Measurements from ENCODE around the gene PURA. TPM values are rescaled to one million over a fixed set of nuclear protein-coding genes. Genes with fewer than 3 reads are reported as not detected.
A peak's percentile ranks its signal among the peaks of the same experiment; 100 is the strongest.

Gene PURA
- total and polyA plus RNA-seq, 2 donors (not counting 3 experiments of a cell fraction or from before 2014, with no cell fraction given) = 1.3 to 8.2 TPM

DNA sequence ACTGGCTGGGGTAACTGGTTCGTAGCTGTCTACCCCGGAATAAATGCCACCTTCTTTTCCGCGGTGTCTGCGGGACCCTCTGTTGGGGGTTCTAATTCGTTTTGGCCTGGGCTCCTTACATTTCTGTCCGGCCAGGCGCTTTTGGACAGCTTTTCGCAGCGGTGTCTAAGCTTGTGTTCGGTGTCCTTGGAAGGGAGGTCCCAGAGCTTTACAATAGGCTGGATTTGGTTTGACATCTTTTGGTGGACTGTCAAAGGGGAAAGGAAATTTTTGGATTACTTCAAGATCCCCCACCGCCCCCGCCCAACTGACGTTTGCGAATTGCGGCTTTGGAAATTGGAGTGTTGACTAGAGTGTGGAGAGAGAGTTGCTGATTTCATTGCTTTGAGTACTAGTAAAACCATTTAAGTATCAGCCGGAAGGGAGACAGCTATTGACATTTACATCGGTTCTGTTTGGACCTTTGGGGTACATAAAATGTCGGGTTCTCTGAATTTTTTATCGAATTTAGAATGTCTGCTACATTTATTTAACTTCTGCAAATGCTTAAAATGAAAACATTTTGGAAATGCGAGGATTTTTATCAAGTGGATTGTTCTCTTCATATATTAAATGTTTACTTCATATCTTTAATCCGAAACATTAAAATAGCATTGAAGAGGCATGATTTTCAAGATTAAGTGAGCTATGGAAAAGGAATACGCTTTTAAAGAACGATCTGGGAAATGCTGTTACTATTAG is 4.7 kb upstream of the PURA start:
- no peak overlapping the region for H3K27ac ChIP-seq (ENCODE audit: insufficient read depth, low read depth, low read length)
- no peaks in the 10 kb centered on the region for H3K9me3 ChIP-seq (replicated peaks; ENCODE audit: control insufficient read depth, insufficient read depth, low read length)
- H2AFZ ChIP-seq (ENCODE audit: low read depth, low read length) = no peak overlapping the region
- DNase-seq (ENCODE audit: low read depth, low spot score) (no peak), FAIRE-seq (no peak)
- no TSS peak for BruUV-seq (replicated peaks)
- peaks cover 7% of the 10 kb centered on the region for H3K79me2 ChIP-seq (ENCODE audit: control insufficient read depth, insufficient read depth, low read length)
- H3K4me3 ChIP-seq (replicated peaks in 1 of 3; ENCODE audit: insufficient read depth in 1 of 3, low read depth in 1 of 3, low read length in 3 of 3) = no peak overlapping the region
- no peak overlapping the region for H3K9ac ChIP-seq (replicated peaks; ENCODE audit: extremely low read depth, insufficient read depth, low read length)
- H4K20me1 ChIP-seq (replicated peaks; ENCODE audit: control insufficient read depth, extremely low read depth, insufficient read depth, low read length) = no peaks in the 10 kb centered on the region
- no peaks in the 10 kb centered on the region for H3K36me3 ChIP-seq (ENCODE audit: control insufficient read depth in 2 of 2, extremely low read depth in 1 of 2, insufficient read depth in 2 of 2, low read length in 2 of 2)
- peaks cover 26 to 59% of the 10 kb centered on the region in 2 experiments for H3K27me3 ChIP-seq (ENCODE audit: control insufficient read depth in 2 of 2, insufficient read depth in 2 of 2, low read length in 2 of 2)
- no peaks in the 10 kb centered on the region for H3K9me1 ChIP-seq (replicated peaks; ENCODE audit: control insufficient read depth, extremely low read depth, insufficient read depth, low read length)
- ChIA-PET POLR2A (interaction anchor here (0.7 kb wide), 1 partner anchor 236 kb away, joined by 5 read pairs; no protein-coding TSS in a partner anchor), CTCF (interaction anchor here (0.7 to 2.2 kb wide), 5 partner anchors 12 to 47 kb away, joined by 3 to 7 read pairs (median 3); no protein-coding TSS in a partner anchor)
- TF ChIP-seq FOS (IDR thresholded peaks at IDR 0.05; ENCODE audit: borderline replicate concordance, insufficient read depth, low read length) (no peak), MYC (IDR thresholded peaks at IDR 0.05; ENCODE audit: low read depth, low read length) (no peak), EZH2 (IDR thresholded peaks at IDR 0.05; ENCODE audit: borderline replicate concordance, low read depth, low read length, severe bottlenecking) (peak; percentile 47)
- intact Hi-C loops (cut with micrococcal nuclease) = loop anchor here (2.0 kb wide), 1 partner anchor 66 kb away; the partner anchor contains the start of gene NRG2
- dilution Hi-C loops (cut with MboI; ENCODE audit: extremely low pct_ligation_motif_present, low sequenced_read_pairs) = no loop called here
- H3K4me2 ChIP-seq (ENCODE audit: insufficient read depth, low read length) = peak overlapping the region; percentile 21
- peaks cover 17% of the 10 kb centered on the region for H3K4me1 ChIP-seq (ENCODE audit: control insufficient read depth, extremely low read depth, insufficient read depth, low read length)

DNA sequence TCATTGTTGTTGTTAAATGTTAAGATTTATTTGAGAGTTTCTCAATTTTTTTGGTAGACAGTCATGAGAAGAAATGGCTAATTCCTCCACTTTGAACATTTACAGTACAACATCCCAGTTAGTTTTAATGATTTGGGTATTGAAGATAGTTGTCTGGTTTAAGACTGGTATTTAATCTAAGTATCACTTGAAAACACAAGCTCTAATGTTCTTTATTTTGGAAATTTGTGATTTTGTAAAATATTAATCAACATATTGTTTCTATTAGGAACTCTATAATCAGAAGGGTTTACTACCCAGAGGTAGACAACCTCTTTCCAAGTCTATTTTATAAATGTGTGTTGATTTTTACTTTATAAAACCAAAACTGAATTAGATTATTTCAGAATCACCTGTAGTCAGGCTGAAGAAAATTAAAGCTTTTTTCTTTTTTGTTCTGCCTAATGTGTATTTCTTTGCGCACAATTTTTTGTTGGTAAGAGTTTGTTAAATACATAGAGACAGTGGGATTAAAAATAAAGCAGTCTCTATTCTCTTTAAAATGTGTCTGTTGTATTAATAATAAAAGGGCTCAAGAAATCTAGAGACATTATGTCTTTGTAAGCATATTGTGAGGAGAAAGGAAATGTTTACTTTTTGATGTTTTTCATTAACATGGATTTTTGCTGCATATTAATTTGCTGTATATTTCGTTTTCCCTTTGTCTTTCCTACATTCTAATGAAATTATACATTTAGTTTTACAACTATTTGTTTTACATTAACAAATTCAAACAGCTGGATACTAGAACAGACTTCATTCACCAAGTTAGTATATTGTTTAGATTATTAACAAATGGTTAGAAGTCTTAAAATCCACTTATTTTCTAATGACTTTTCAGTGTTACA is 3.9 kb upstream of the PURA start:
- Histone ChIP-seq H3K9me3 (replicated peaks; ENCODE audit: control insufficient read depth, insufficient read depth, low read length) (no peaks in the 10 kb centered on the region), H3K4me1 (ENCODE audit: control insufficient read depth, extremely low read depth, insufficient read depth, low read length) (peaks cover 21% of the 10 kb centered on the region), H3K27ac (ENCODE audit: insufficient read depth, low read depth, low read length) (no peak overlapping the region), H3K4me3 (replicated peaks in 1 of 3; ENCODE audit: insufficient read depth in 1 of 3, low read depth in 1 of 3, low read length in 3 of 3) (no peak overlapping the region), H3K4me2 (ENCODE audit: insufficient read depth, low read length) (peak overlapping the region; percentile 21), H2AFZ (ENCODE audit: low read depth, low read length) (no peak overlapping the region), H4K20me1 (replicated peaks; ENCODE audit: control insufficient read depth, extremely low read depth, insufficient read depth, low read length) (no peaks in the 10 kb centered on the region), H3K27me3 (ENCODE audit: control insufficient read depth in 2 of 2, insufficient read depth in 2 of 2, low read length in 2 of 2) (peaks cover 20 to 51% of the 10 kb centered on the region in 2 experiments), H3K79me2 (ENCODE audit: control insufficient read depth, insufficient read depth, low read length) (peaks cover 11% of the 10 kb centered on the region), H3K9ac (replicated peaks; ENCODE audit: extremely low read depth, insufficient read depth, low read length) (no peak overlapping the region), H3K9me1 (replicated peaks; ENCODE audit: control insufficient read depth, extremely low read depth, insufficient read depth, low read length) (no peaks in the 10 kb centered on the region), H3K36me3 (ENCODE audit: control insufficient read depth in 2 of 2, extremely low read depth in 1 of 2, insufficient read depth in 2 of 2, low read length in 2 of 2) (no peaks in the 10 kb centered on the region)
- ChIA-PET CTCF (interaction anchor here (0.7 to 2.2 kb wide), 7 partner anchors 11 to 96 kb away, joined by 3 to 7 read pairs (median 3); partner anchors contain the start of gene NRG2), POLR2A (no interaction called here)
- BruUV-seq (replicated peaks) = no TSS peak
- dilution Hi-C loops (cut with MboI; ENCODE audit: extremely low pct_ligation_motif_present, low sequenced_read_pairs) (no loop called here), intact Hi-C loops (cut with micrococcal nuclease) (loop anchor here (2.0 kb wide), 1 partner anchor 67 kb away; the partner anchor contains the start of gene NRG2)
- DNase-seq (ENCODE audit: low read depth, low spot score) (no peak), FAIRE-seq (no peak)
- TF ChIP-seq EZH2 (IDR thresholded peaks at IDR 0.05; ENCODE audit: borderline replicate concordance, low read depth, low read length, severe bottlenecking) (no peak), POLR2AphosphoS5 (IDR thresholded peaks at IDR 0.05; ENCODE audit: insufficient read depth, low read depth, low read length) (no peak), GATA2 (IDR thresholded peaks at IDR 0.05; ENCODE audit: insufficient read depth, insufficient read length, low read depth, low read length) (no peak), POLR2A (IDR thresholded peaks at IDR 0.05; ENCODE audit: low read depth, low read length) (no peak), FOS (IDR thresholded peaks at IDR 0.05; ENCODE audit: borderline replicate concordance, insufficient read depth, low read length) (no peak), JUN (IDR thresholded peaks at IDR 0.05; ENCODE audit: borderline replicate concordance, insufficient read depth, insufficient read length, low read depth) (no peak), CTCF (IDR thresholded peaks at IDR 0.05; ENCODE audit: extremely low read depth in 1 of 2, insufficient read depth in 1 of 2, low read depth in 1 of 2, low read length in 2 of 2) (no peak), MYC (IDR thresholded peaks at IDR 0.05; ENCODE audit: low read depth, low read length) (no peak)
- TF ChIP-seq, protein P1, sequence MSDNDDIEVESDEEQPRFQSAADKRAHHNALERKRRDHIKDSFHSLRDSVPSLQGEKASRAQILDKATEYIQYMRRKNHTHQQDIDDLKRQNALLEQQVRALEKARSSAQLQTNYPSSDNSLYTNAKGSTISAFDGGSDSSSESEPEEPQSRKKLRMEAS (IDR thresholded peaks at IDR 0.05; ENCODE audit: insufficient read depth, insufficient read length) = no peak
